COR-L47 (cell line): ENCODE data around the gene USH1G.
"Not testable (repeated sequence)": the region's sequence is repeated elsewhere in the genome, so short reads cannot be mapped to it uniquely, and the experiment has no call there.

Experiments used
- DNase-seq: peaks from one replicate; lab custom pipeline; 2025; lab: John Stamatoyannopoulos, UW

The USH1G gene

DNA sequence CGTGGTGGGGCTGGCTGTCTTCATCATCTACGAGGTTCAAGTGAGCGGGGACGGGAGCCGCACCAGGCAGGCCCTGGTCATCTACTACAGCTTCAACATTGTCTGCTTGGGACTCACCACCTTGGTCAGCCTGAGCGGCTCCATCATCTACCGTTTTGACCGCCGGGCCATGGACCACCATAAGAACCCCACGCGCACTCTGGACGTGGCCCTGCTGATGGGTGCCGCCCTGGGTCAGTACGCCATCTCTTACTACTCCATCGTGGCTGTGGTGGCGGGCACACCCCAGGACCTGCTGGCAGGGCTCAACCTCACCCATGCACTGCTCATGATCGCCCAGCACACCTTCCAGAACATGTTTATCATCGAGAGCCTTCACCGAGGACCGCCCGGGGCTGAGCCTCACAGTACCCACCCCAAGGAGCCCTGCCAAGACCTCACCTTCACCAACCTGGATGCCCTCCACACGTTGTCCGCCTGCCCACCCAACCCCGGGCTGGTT lies 7.5 kb upstream of the USH1G start:
- no peak for DNase-seq

DNA sequence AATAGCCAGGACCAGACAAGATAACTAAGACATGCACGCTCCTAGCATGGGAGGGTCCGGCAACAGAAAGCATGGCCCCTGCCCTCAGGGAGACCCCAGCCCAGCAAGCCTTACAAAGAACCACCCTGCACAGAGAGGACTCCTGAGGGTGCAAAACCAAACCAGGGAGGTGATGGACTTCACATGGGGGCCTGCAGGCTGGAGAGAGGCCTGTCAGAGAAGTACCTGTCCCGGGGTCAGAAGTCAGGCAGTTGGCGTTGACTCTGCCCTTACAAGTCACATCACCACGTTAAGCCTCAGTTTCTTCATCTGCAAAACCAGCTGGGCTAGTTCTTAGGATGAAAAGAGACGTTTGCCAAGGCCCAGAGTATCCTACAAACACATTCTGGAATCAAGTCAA lies 5.7 kb upstream of the USH1G start:
- no peak for DNase-seq

DNA sequence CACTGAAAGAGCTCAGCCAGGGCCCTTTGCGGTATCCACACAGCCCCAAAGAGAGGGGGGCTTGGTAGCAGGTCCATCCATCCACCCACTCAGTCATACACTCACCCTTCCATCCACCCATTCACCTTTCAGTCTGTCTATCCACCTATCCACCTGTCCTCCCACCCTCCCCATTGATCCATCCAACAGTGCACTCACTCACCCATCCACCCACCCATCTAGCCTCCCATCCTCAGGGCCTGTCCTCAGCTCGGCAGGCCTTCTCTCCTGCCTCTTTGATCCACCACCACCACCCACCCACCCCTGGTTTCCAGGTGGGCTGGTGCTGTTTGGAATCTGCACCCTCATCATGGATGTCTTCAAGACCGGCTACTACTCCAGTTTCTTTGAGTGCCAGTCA lies 2.2 kb upstream of the USH1G start:
- DNase-seq, result no peak

DNA sequence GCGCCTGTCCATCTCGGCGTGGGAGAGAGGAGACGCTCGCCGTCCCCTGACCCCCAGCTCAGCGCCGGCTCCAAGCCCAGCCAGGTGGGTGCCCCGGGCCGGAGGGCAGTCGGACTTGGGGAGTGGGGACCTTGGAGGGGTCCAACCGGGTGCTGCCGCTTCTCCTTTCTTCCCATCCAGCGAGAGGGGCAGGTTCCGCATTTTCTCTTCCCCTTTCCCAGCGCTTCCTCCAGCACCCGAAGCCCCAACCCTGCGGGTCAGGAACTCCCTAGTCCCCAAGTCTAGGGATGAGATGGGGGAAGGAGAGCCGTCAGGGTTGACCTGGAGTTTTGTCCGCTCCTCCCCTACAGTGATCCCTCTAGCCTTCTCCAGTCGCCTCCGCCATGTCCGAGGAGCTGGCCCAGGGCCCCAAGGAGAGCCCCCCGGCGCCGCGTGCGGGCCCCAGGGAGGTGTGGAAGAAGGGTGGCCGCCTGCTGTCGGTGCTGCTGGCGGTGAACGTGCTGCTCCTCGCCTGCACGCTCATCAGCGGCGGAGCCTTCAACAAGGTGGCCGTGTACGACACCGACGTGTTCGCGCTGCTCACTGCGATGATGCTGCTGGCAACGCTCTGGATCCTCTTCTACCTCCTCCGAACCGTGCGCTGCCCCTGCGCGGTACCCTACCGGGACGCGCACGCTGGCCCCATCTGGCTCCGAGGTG lies 1.3 kb upstream of the USH1G start, which contains the start of gene OTOP2:
Gene OTOP2, plus strand, starts transcription at position 24 of the 699 bp plus-strand sequence. Its CDS starts 360 bp downstream, at position 384.
- no peak for DNase-seq

GRCh38 chr17:74923538-74924249 lies 639 bp upstream of the USH1G start:
- DNase-seq, result no peak

DNA sequence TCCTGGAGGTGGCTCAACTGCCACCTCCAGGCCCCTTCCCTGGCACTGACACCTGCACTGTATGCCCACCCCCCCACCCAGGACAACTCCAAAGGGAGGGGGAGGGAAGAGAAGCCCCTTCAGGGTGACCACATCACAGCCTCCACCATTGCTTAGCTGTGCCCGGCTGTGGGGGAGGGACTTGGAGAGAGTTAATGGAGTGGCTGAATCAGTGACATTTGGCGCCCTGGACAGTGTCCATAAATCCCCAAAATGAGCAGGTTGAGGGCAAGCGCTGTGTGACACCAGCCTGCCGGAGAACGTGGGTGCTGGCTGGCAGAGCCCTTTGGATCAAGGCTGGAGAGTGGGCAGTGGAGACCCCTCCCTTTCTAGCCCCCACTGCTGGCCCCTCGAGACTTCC lies 883 bp downstream of the USH1G start:
- no peak for DNase-seq

DNA sequence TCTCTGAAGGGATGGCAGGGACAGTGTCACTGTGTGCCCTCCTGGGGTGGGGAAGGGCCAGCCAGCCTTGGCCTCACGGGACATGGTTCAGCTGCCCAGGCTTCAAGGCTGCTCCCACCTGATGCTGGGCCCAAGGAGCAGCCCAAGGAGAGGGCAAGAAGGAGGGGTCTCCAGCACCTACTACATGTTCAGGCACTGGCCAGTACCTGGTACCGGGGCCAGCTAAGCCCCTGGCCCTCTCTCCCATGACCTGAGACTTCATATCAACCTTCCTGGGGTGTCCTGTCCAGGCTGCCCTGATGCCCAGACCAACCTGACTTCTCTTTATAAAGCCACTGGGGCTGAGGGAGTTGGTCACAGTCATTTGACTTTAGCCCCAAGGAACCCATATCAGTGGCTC lies 1.3 kb downstream of the USH1G start:
- DNase-seq, result no peak

GRCh38 chr17:74921026-74921681 lies 1.9 kb downstream of the USH1G start:
- DNase-seq, result no peak

DNA sequence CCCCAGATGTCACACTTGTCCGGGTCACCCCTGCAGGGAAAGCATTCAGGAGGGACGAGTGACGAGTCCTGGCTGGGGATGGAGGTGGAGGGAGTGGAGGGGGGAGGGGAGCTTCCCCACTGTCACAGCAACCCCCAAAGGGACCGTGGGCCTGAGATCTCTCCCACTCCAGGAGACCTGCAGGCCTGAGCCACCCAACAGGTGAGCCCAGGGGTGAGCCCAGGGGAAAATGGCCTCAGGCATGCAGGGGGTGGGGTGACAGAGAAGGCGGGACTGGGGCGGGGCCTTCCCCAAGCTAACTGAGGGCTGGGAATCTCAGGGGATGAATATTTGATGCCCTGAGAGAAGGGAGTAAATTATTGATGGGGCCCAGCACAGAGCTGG lies 2.4 kb downstream of the USH1G start:
- DNase-seq, result no peak

GRCh38 chr17:74920306-74920620 lies 2.8 kb downstream of the USH1G start:
- DNase-seq, result no peak

DNA sequence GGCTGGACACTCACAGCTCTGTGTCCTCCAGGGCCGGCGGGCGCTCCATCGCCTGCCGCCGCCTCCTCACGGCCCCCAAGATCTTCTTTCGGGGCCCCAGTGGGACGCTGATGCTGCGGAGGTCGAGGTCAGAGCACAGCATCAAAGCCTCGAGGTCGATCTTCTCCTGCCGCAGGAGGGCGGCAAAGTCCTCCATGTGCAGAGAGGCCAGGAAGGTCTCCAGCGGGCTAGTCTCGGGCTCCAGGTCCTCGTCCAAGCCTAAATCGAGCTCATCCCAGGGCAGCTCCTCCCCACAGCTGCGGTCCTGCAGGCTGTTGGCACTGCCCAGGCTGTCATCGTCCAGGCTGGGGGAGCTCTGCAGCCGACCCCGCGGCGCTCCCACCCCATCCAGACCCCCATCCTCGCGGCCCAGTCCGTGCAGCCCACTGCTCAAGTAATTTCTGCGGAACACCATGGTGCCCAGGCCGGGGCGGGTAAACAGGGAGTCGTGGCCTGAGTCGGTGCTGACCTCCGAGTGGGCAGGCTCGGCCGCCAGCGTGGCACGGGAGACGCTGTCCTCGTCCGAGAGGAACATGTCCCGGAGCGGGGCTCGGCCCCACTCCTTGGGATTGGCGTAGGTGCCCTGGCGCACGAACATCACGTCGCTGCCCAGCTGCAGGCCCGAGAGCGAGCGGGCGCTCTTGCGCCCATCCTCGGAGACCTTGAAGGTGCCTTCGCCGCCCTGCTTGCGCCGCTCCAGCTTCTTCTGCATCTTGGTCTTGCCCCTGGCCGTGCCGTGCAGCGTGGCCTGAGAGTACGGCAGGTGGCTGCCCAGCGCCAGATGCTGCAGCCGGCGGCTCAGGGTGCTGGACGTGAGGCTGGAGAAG lies 3.4 kb downstream of the USH1G start:
- no peak for DNase-seq

- no peak for DNase-seq
Observed at GRCh38 chr17:74918906-74919305, 4.1 kb downstream of the USH1G start.

- DNase-seq, result no peak
Observed at GRCh38 chr17:74917430-74917829, 5.6 kb downstream of the USH1G start.

- DNase-seq, result no peak
Observed at GRCh38 chr17:74916851-74917199, 6.2 kb downstream of the USH1G start.

DNA sequence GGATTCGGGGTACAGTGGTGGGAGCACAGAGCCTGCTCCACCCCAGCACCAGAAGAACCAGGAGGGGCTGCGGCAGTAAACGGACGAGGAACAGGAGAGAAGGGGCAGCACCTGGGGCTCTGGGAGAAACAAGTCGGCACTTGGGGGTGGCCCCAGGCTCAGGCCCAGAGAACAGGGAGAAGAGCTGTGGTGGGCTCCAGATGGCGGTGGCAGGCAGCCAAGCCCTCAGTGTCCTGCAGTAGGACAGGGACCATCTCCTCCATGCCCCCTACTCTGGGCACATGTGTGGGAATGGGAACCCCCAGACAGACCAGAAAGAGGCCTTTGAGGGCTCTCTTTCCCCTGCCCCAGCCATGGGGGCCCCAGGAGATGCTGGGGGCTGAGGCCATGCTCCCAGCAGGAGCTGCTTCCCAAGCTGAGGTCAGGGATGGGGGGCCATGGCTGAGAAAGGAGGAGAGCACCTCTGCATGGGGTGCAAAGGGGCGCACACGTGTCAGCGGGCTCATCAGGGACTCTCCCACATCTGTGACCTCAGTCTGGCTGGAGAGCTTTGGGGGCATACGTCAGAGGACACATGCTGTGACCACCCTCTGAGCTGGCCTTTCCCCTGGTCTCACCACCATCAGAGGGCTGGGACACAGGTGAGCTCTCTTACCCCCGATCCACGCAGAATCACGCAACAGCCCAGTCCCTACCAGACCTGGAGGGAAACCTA lies 6.8 kb downstream of the USH1G start:
- DNase-seq, result no peak

DNA sequence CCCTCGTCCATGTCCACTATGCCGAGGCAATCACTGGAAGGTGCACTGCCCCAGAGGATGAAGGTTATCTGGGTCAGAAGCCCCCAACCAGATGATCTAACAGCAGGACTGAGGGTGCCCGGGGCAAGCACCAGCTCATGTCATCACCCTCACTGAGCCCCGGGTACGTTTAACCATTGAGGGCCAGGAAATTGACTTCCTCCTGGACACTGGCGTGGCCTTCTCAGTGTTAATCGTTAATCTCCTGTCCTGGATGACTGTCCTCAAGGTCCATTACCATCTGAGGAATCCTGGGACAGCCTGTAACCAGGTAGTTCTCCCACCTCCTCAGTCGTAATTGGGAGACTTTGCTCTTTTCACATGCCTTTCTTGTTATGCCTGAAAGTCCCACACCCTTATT lies 11.6 kb downstream of the USH1G start:
- not testable (repeated sequence) for DNase-seq

- DNase-seq, result not testable (repeated sequence)
Observed at GRCh38 chr17:74909097-74909496, 14.0 kb downstream of the USH1G start.

DNA sequence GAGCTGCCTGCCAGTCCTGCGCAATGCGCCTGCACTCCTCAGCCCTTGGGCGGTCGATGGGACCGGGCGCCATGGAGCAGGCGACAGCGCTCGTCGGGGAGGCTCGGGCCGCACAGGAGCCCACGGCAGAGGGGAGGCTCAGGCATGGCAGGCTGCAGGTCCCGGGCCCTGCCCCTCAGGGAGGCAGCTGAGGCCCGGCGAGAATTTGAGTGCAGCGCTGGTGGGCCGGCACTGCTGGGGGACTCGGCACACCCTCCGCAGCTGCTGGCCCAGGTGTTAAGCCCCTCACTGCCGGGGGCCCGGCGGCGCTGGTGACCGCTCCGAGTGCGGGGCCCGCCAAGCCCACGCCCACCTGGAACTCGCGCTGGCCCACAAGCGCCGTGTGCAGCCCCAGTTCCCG lies 16.0 kb downstream of the USH1G start:
- DNase-seq, result no peak

- DNase-seq, result not testable (repeated sequence)
Observed at GRCh38 chr17:74906214-74906793, 16.8 kb downstream of the USH1G start.

GRCh38 chr17:74904687-74905409 lies 18.2 kb downstream of the USH1G start:
- no peak for DNase-seq

GRCh38 chr17:74903671-74904070 lies 19.4 kb downstream of the USH1G start:
- no peak for DNase-seq
